B cell (primary cell): ENCODE measurements around the gene NGDN. TPM values are rescaled to one million over a fixed set of nuclear protein-coding genes. Genes with fewer than 3 reads are reported as not detected.

Experiments
- ATAC-seq: fragments of 200-7000 bp; cut with Tn5 transposase; one replicate; pipeline ENCODE4 v1.10.0; 2021; ENCODE audit warnings: low read depth, mild to moderate bottlenecking, moderate number of reproducible peaks, moderate library complexity
- CTCF ChIA-PET: fragments of 350-600 bp; sonication (Branson Sonifier 250); formaldehyde crosslinking; loops from one replicate; lab custom pipeline; 2021; ENCODE audit warnings: antibody characterized with exemption, inconsistent platforms; lab: Charles Lee
- POLR2A ChIA-PET: fragments of 350-600 bp; sonication (Branson Sonifier 250); formaldehyde crosslinking; loops from one replicate; lab custom pipeline; 2021; ENCODE audit warnings: antibody characterized with exemption; lab: Charles Lee
- DNase-seq: peaks from one replicate; pipeline ENCODE4 v3.0.0; 2013
- H2AFZ ChIP-seq: 2 replicates; pipeline ENCODE4 v1.6.1; 2012; ENCODE audit warnings: mild to moderate bottlenecking, low read depth, low read length; ENCODE audit not compliant: insufficient read depth, poor library complexity, severe bottlenecking
- H3K27ac ChIP-seq, 2 donors: 1 replicate in 1 of 2; 2 replicates in 1 of 2; pipeline ENCODE4 v1.5.1; 2012 to 2013; ENCODE audit warnings: low read length in 2 of 2, mild to moderate bottlenecking in 2 of 2, moderate library complexity in 1 of 2
- H3K27me3 ChIP-seq, 4 experiments: fragments of 200-600 bp in 1 of 4; sonication (generic) in 1 of 4; replicated peaks in 1 of 4; 1 replicate in 2 of 4; 2 replicates in 2 of 4; pipeline versions ENCODE4 v1.6.1 to v1.7.0; 2013 to 2016; ENCODE audit warnings: low read length in 3 of 4, mild to moderate bottlenecking in 2 of 4, mixed read lengths in 1 of 4, moderate library complexity in 1 of 4; ENCODE audit not compliant: insufficient read depth in 4 of 4, control insufficient read depth in 3 of 4; ENCODE audit errors: control extremely low read depth in 1 of 4
- H3K36me3 ChIP-seq, 2 experiments: replicated peaks in 1 of 2; 1 replicate in 1 of 2; 2 replicates in 1 of 2; pipeline versions ENCODE4 v1.6.1 to v1.7.1; 2013; ENCODE audit warnings: low read length in 1 of 2; ENCODE audit not compliant: insufficient read depth in 2 of 2, control insufficient read depth in 1 of 2; ENCODE audit errors: control extremely low read depth in 1 of 2, extremely low read depth in 1 of 2
- H3K4me1 ChIP-seq, 2 donors: fragments of 200-600 bp in 1 of 2; sonication (generic) in 1 of 2; 1 replicate in 1 of 2; 2 replicates in 1 of 2; pipeline versions ENCODE4 v1.5.1 to v1.6.1; 2013 to 2017; ENCODE audit warnings: low read length in 2 of 2; ENCODE audit not compliant: control insufficient read depth in 2 of 2, insufficient read depth in 2 of 2
- H3K4me2 ChIP-seq: replicated peaks from 2 replicates; pipeline ENCODE3; 2012; ENCODE audit warnings: mild to moderate bottlenecking, low read depth, low read length; ENCODE audit not compliant: poor library complexity, severe bottlenecking
- H3K4me3 ChIP-seq, 5 experiments: fragments of 200-600 bp in 1 of 5; sonication (generic) in 1 of 5; 1 replicate in 3 of 5; 2 replicates in 2 of 5; pipeline versions ENCODE4 v1.5.1 to v1.7.0; 2011 to 2016; ENCODE audit warnings: low read length in 4 of 5, mild to moderate bottlenecking in 4 of 5, low read depth in 2 of 5, control low read depth in 1 of 5, moderate library complexity in 1 of 5; ENCODE audit not compliant: insufficient read depth in 1 of 5; ENCODE audit errors: control extremely low read depth in 1 of 5, extremely low read depth in 1 of 5
- H3K79me2 ChIP-seq: fragments of 200-600 bp; sonication (generic); one replicate; pipeline ENCODE4 v1.6.0; 2016; ENCODE audit warnings: low read length; ENCODE audit not compliant: control insufficient read depth, insufficient read depth
- H3K9ac ChIP-seq: fragments of 200-600 bp; sonication (generic); 2 replicates; pipeline ENCODE4 v1.6.1; 2017; ENCODE audit warnings: mild to moderate bottlenecking, low read length, moderate library complexity
- H3K9me3 ChIP-seq, 3 donors: one replicate each; pipeline versions ENCODE4 v1.6.1 to v1.7.1; 2013; ENCODE audit warnings: low read length in 2 of 3; ENCODE audit not compliant: control insufficient read depth in 2 of 3, insufficient read depth in 1 of 3; ENCODE audit errors: control extremely low read depth in 1 of 3
- H4K20me1 ChIP-seq: 2 replicates; pipeline ENCODE4 v1.6.0; 2012; ENCODE audit warnings: mild to moderate bottlenecking, low read length; ENCODE audit not compliant: insufficient read depth, control insufficient read depth, poor library complexity, severe bottlenecking
- H3K27ac Mint-ChIP-seq: one replicate; pipeline ENCODE4 v1.8.0; 2021; ENCODE audit warnings: mixed read lengths
- H3K27me3 Mint-ChIP-seq: one replicate; pipeline ENCODE4 v1.8.0; 2021; ENCODE audit warnings: mixed read lengths
- H3K4me1 Mint-ChIP-seq: one replicate; pipeline ENCODE4 v1.8.0; 2021; ENCODE audit warnings: mixed read lengths
- H3K4me3 Mint-ChIP-seq: one replicate; pipeline ENCODE4 v1.8.0; 2021; ENCODE audit warnings: mixed read lengths
- H3K9me3 Mint-ChIP-seq: one replicate; pipeline ENCODE4 v1.8.0; 2022; ENCODE audit warnings: mixed read lengths; ENCODE audit not compliant: insufficient read depth
- EZH2 ChIP-seq: IDR thresholded peaks from 2 replicates; pipeline ENCODE4 v1.6.1; 2012; ENCODE audit warnings: borderline replicate concordance, low read depth, mild to moderate bottlenecking, moderate library complexity, low read length; ENCODE audit not compliant: insufficient read depth, poor library complexity, severe bottlenecking
- WGBS: methylation state at CpG from one replicate; pipeline ENCODE4 v1.1.5; 2013; ENCODE audit warnings: missing lambda C conversion rate; ENCODE audit not compliant: insufficient coverage; 5-methylcytosine and 5-hydroxymethylcytosine counted together
- intact Hi-C: fragments of 100-400 bp; cut with micrococcal nuclease; formaldehyde crosslinking; loops from one replicate; pipeline ENCODE4 v1.10.0; 2022
- polyA plus RNA-seq: library from polyadenylated mRNA; depleted of rRNA; stranded (reverse); fragments of >200 nt; gene quantifications from 2 replicates; pipeline ENCODE4 v1.2.3, GENCODE V29; 2012
- total RNA-seq, 2 donors: library from RNA; stranded (reverse); fragments of 120-200 nt in 1 of 2; gene quantifications; 1 replicate in 1 of 2; 2 replicates in 1 of 2; pipeline versions ENCODE4 v1.2.3 to v1.2.4, GENCODE V29; 2013 to 2022
- TF ChIP-seq, protein P1 (sequence below): fragments of 200-600 bp; IDR thresholded peaks from one replicate; pipeline ENCODE4 v1.8.0; 2022; ENCODE audit warnings: antibody characterized with exemption, mild to moderate bottlenecking

NGDN gene
- total and polyA plus RNA-seq, 2 donors (not counting 1 experiment from before 2014, with no cell fraction given): 66.7 to 81.8 TPM

DNA sequence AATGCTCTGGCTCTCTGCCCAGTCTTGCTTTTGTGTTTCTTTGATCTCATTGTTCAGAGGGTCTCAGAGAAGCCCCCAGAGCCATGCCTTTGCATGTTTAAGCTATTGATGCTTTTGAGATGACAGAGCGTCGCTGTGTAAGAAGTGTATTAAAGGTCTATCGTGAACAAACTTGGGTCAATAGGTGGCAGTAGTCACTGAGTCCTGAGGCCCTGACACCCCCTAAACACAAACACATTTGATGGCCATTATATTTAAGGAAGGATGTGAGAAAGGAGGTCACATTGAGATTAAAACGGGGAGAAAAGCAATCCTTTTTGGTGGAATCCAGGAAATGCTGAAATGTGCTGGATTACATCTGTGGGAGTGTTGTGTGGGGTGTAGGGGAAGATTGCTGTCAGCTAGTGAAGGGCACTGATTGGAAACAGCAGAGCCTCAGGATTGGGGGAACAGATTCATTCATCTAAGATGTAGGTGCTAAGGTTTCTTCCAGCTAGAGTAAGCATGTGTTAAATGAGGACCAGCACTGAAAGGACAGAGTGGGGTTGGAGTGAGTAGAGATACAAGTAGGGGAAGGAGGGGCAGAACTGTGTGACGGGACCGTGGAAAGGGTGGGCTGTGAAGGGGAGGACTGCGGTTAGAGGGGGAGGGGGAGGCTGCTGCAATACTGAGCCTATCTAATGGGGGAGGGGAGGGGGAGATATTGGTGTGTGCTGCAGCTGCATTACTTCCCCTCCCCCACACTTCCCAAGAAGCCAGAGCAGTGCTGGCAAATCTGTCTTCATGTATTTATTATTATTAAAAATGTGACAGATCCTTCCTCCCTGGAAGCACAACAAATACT, 12.7 kb downstream of the NGDN start:
- no peaks in the 10 kb centered on the region for H3K79me2 ChIP-seq
- ChIA-PET POLR2A (interaction anchor here (0.9 kb wide), 1 partner anchor 77 kb away, joined by 3 read pairs; no protein-coding TSS in a partner anchor), CTCF (interaction anchor here (9.6 kb wide), 1 partner anchor 77 kb away, joined by 335 read pairs; the partner anchor contains the start of gene THTPA)
- H3K4me1 ChIP-seq: no peaks in the 10 kb centered on the region
- H3K9ac ChIP-seq: no peak overlapping the region
- no peaks in the 10 kb centered on the region for H3K9me3 Mint-ChIP-seq
- intact Hi-C loops: no loop called here
- no peak overlapping the region for H2AFZ ChIP-seq
- no peaks in the 10 kb centered on the region for H3K27me3 Mint-ChIP-seq
- no peak for DNase-seq
- H3K27me3 ChIP-seq: no peaks in the 10 kb centered on the region
- TF ChIP-seq, protein P1, sequence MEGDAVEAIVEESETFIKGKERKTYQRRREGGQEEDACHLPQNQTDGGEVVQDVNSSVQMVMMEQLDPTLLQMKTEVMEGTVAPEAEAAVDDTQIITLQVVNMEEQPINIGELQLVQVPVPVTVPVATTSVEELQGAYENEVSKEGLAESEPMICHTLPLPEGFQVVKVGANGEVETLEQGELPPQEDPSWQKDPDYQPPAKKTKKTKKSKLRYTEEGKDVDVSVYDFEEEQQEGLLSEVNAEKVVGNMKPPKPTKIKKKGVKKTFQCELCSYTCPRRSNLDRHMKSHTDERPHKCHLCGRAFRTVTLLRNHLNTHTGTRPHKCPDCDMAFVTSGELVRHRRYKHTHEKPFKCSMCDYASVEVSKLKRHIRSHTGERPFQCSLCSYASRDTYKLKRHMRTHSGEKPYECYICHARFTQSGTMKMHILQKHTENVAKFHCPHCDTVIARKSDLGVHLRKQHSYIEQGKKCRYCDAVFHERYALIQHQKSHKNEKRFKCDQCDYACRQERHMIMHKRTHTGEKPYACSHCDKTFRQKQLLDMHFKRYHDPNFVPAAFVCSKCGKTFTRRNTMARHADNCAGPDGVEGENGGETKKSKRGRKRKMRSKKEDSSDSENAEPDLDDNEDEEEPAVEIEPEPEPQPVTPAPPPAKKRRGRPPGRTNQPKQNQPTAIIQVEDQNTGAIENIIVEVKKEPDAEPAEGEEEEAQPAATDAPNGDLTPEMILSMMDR: no peak
- no peak for TF ChIP-seq EZH2
- no peak overlapping the region for H3K27ac ChIP-seq
- no peak for ATAC-seq
- no peak overlapping the region for H3K4me3 ChIP-seq
- H3K27ac Mint-ChIP-seq: no peak overlapping the region
- peaks cover 8 to 39% of the 10 kb centered on the region in 2 experiments for H3K36me3 ChIP-seq
- H3K4me3 Mint-ChIP-seq: no peak overlapping the region
- H4K20me1 ChIP-seq: no peaks in the 10 kb centered on the region
- H3K4me1 Mint-ChIP-seq: no peaks in the 10 kb centered on the region
- H3K9me3 ChIP-seq: no peaks in the 10 kb centered on the region
- H3K4me2 ChIP-seq: no peak overlapping the region
- 69% methylated on average over 1 of the region's 7 CpGs for WGBS

DNA sequence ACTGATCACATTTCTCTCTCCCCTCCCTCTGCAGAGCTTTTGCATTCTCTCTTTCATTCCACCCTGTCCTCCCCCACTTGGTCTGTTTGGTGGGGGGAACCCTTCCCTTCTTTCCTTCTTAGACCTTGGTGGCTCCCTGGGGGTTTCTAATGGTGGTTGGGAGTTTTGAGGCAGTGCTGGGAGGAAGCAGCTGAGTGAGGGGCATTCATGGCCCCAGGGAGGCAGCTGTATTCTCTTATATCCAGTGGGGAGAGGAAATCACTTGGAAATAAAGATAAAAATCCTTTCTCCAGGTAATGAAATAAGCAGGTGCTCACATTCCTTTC, 13.3 kb downstream of the NGDN start:
- no peak overlapping the region for H3K27ac Mint-ChIP-seq
- ChIA-PET POLR2A (no interaction called here), CTCF (interaction anchor here (9.6 kb wide), 1 partner anchor 76 kb away, joined by 335 read pairs; the partner anchor contains the start of gene THTPA)
- Histone ChIP-seq H3K27ac (no peak overlapping the region), H2AFZ (no peak overlapping the region), H3K4me3 (no peak overlapping the region), H3K9me3 (no peaks in the 10 kb centered on the region), H3K36me3 (peaks cover 5 to 38% of the 10 kb centered on the region in 2 experiments), H4K20me1 (no peaks in the 10 kb centered on the region), H3K4me2 (no peak overlapping the region), H3K27me3 (no peaks in the 10 kb centered on the region), H3K4me1 (no peaks in the 10 kb centered on the region), H3K79me2 (no peaks in the 10 kb centered on the region), H3K9ac (no peak overlapping the region)
- no peaks in the 10 kb centered on the region for H3K9me3 Mint-ChIP-seq
- H3K27me3 Mint-ChIP-seq: no peaks in the 10 kb centered on the region
- intact Hi-C loops: no loop called here
- H3K4me1 Mint-ChIP-seq: no peaks in the 10 kb centered on the region
- H3K4me3 Mint-ChIP-seq: no peak overlapping the region
- ATAC-seq: no peak
- no peak for DNase-seq
- TF ChIP-seq, protein P1: no peak
- no peak for TF ChIP-seq EZH2
